ENCODE results near the gene CCDC188. TPM values are rescaled to one million over a fixed set of nuclear protein-coding genes. Genes with fewer than 3 reads are reported as not detected.

CCDC188 gene
- total and polyA plus RNA-seq, 9 of the 15 experiments (the other 6 are each of a cell fraction or from before 2014, with no cell fraction given): not detected

- TF ChIP-seq STAT6 (CRISPR knock-in tag; IDR thresholded peaks at IDR 0.05): peak; percentile 83; the same call in 1 of the 2 replicates
- TF ChIP-seq SAP30 (IDR thresholded peaks at IDR 0.05; ENCODE audit: borderline replicate concordance, insufficient read depth, low read depth, low read length, poor library complexity, severe bottlenecking): no peak
- TF ChIP-seq ZNF217 (CRISPR knock-in tag; IDR thresholded peaks at IDR 0.05): no peak
- TF ChIP-seq MCM3 (IDR thresholded peaks at IDR 0.05): no peak
- peak; percentile 62; the same call in 1 of the 2 replicates for TF ChIP-seq ZFPM2 (CRISPR knock-in tag; IDR thresholded peaks at IDR 0.05)
- no peak for TF ChIP-seq ZNF146 (CRISPR knock-in tag; IDR thresholded peaks at IDR 0.05; ENCODE audit: unreplicated experiment)
- TF ChIP-seq FOXK2 (conservative IDR thresholded peaks at IDR 0.05 in 1 of 2, IDR thresholded peaks at IDR 0.05 in 1 of 2; ENCODE audit: low read depth in 2 of 2): no peak
- TF ChIP-seq ZC3H8 (IDR thresholded peaks at IDR 0.05): no peak
- TF ChIP-seq ZBTB26 (CRISPR knock-in tag; IDR thresholded peaks at IDR 0.05): no peak
- TF ChIP-seq ZC3H4 (CRISPR knock-in tag; IDR thresholded peaks at IDR 0.05; ENCODE audit: borderline replicate concordance): no peak
- TF ChIP-seq ZNF324 (CRISPR knock-in tag; IDR thresholded peaks at IDR 0.05): 0 out of 2 replicates have a peak, but pooled peaks have one; percentile 0
- TF ChIP-seq MITF (IDR thresholded peaks at IDR 0.05): no peak
- TF ChIP-seq FOSL1 (tag; conservative IDR thresholded peaks at IDR 0.05): no peak
- no peak for TF ChIP-seq PPARD (CRISPR knock-in tag; IDR thresholded peaks at IDR 0.05)
- TF ChIP-seq RBFOX2 (IDR thresholded peaks at IDR 0.05; ENCODE audit: low read depth, low read length): peak; percentile 78
- no peak for TF ChIP-seq MBD1 (CRISPR knock-in tag; IDR thresholded peaks at IDR 0.05)
- no peak for TF ChIP-seq JUN (IDR thresholded peaks at IDR 0.05; ENCODE audit: borderline replicate concordance, low read depth, low read length)
- no peak for TF ChIP-seq JUN (CRISPR knock-in tag; IDR thresholded peaks at IDR 0.05; ENCODE audit: borderline replicate concordance)
- TF ChIP-seq MXI1 (IDR thresholded peaks at IDR 0.05; ENCODE audit: low read depth, low read length): no peak
- TF ChIP-seq ZNF436 (CRISPR knock-in tag; IDR thresholded peaks at IDR 0.05): no peak
- no peak for TF ChIP-seq ZKSCAN3 (CRISPR knock-in tag; IDR thresholded peaks at IDR 0.05)
Measured at GRCh38 chr22:20112623-20113511, 38.0 kb downstream of the CCDC188 start (continued).
